Transverse colon (tissue), 4 donors: Measurements from ENCODE around the gene FAIM2. TPM values are rescaled to one million over a fixed set of nuclear protein-coding genes. Genes with fewer than 3 reads are reported as not detected.

Source experiments
- DNase-seq: peaks from one replicate; pipeline ENCODE4 v3.0.0-alpha.2; 2019
- H3K27ac ChIP-seq, 4 donors: fragments of 200-600 bp; sonication (generic); 2 replicates each; pipeline ENCODE4 v1.5.1; 2016 to 2018; ENCODE audit warnings: inconsistent platforms in 4 of 4
- H3K27me3 ChIP-seq: fragments of 200-600 bp; sonication (generic); 2 replicates; pipeline ENCODE4 v1.5.1; 2017; ENCODE audit warnings: inconsistent platforms
- H3K36me3 ChIP-seq, 4 donors: fragments of 200-600 bp; sonication (generic); 2 replicates each; pipeline ENCODE4 v1.5.1; 2017 to 2019; ENCODE audit warnings: inconsistent platforms in 4 of 4
- H3K4me1 ChIP-seq, 4 donors: fragments of 200-600 bp; sonication (generic); 2 replicates each; pipeline ENCODE4 v1.5.1; 2017 to 2020; ENCODE audit warnings: inconsistent platforms in 4 of 4
- H3K4me3 ChIP-seq, 4 donors: fragments of 200-600 bp; sonication (generic); 1 replicate in 1 of 4; 2 replicates in 3 of 4; pipeline versions ENCODE4 v1.5.1 to v1.6.1; 2017 to 2019; ENCODE audit warnings: inconsistent platforms in 4 of 4
- H3K9me3 ChIP-seq, 2 donors: fragments of 200-600 bp; sonication (generic); 2 replicates each; pipeline ENCODE4 v1.5.1; 2017 to 2019; ENCODE audit warnings: inconsistent platforms in 2 of 2
- CTCF ChIP-seq, 5 experiments: fragments of 200-600 bp in 3 of 5; fragments of 450-650 bp in 2 of 5; sonication (generic) in 3 of 5; IDR thresholded peaks; 1 replicate in 2 of 5; 2 replicates in 3 of 5; pipeline ENCODE4 v1.5.1; 2016 to 2017; ENCODE audit warnings: antibody characterized with exemption in 5 of 5, inconsistent platforms in 3 of 5, mild to moderate bottlenecking in 2 of 5, moderate library complexity in 1 of 5
- EP300 ChIP-seq: sonication (generic); formaldehyde crosslinking; IDR thresholded peaks from one replicate; pipeline ENCODE4 v1.6.1; 2017; ENCODE audit warnings: antibody characterized with exemption, low read depth
- POLR2A ChIP-seq: fragments of 450-650 bp; IDR thresholded peaks from one replicate; pipeline ENCODE4 v1.6.1; 2016; ENCODE audit warnings: antibody characterized with exemption, mild to moderate bottlenecking, moderate library complexity
- POLR2AphosphoS5 ChIP-seq, 3 donors: sonication (generic); formaldehyde crosslinking; IDR thresholded peaks; one replicate each; pipeline ENCODE4 v1.6.1; 2016; ENCODE audit warnings: antibody characterized with exemption in 3 of 3
- WGBS, 2 donors: methylation state at CpG; one replicate each; pipeline ENCODE4 v1.1.5; 2018; ENCODE audit warnings: low coverage in 1 of 2; 5-methylcytosine and 5-hydroxymethylcytosine counted together
- in situ Hi-C, 4 donors: fragments of 200-750 bp; cut with MboI; loops; one replicate each; pipeline versions ENCODE4 v1.15.0 to v1.15.1; 2017; ENCODE audit warnings: low sequenced_read_pairs in 3 of 4, low pct_ligation_motif_present in 1 of 4, low pct_unique_long_range_greater_than_20kb in 1 of 4
- intact Hi-C: fragments of 100-400 bp; cut with DNase I; formaldehyde crosslinking; loops from one replicate; pipeline ENCODE4 v1.15.1; 2023; ENCODE audit warnings: low total_unique reads
- total RNA-seq, 4 donors: library from RNA; depleted of rRNA; stranded (reverse); fragments of >200 nt; gene quantifications; one replicate each; pipeline ENCODE4 v1.1.0, GENCODE V29; 2016

FAIM2 gene
- total RNA-seq, 4 donors from 2014 or later = 1.5 to 2.8 (median 2.5) TPM

GRCh38 chr12:49888461-49889151 is 15.1 kb downstream of the FAIM2 start:
- TF ChIP-seq EP300 = no peak
- no peak for TF ChIP-seq POLR2AphosphoS5 (IDR thresholded peaks at IDR 0.05)
- no peak for TF ChIP-seq CTCF (IDR thresholded peaks at IDR 0.05)
- no peak for TF ChIP-seq POLR2A
- Histone ChIP-seq H3K36me3 (no peaks in the 10 kb centered on the region), H3K27me3 (no peaks in the 10 kb centered on the region), H3K4me3 (no peak overlapping the region), H3K27ac (no peak overlapping the region), H3K9me3 (no peaks in the 10 kb centered on the region), H3K4me1 (peaks cover 0 to 13% (median 0%) of the 10 kb centered on the region in 4 donors)
- DNase-seq = peak; percentile 28
- intact Hi-C loops (no loop called here), in situ Hi-C loops (no loop called here)
- WGBS, 2 donors = 74% methylated on average over 13 of the region's 13 CpGs; no CpG with 5 or more reads in 1 of the 2 donors

- TF ChIP-seq POLR2AphosphoS5 (IDR thresholded peaks at IDR 0.05) (no peak), CTCF (IDR thresholded peaks at IDR 0.05) (no peak), EP300 (no peak), POLR2A (no peak)
- Histone ChIP-seq H3K27ac (no peak overlapping the region), H3K4me3 (no peak overlapping the region), H3K36me3 (no peaks in the 10 kb centered on the region), H3K9me3 (no peaks in the 10 kb centered on the region), H3K4me1 (peaks cover 0 to 13% (median 0%) of the 10 kb centered on the region in 4 donors), H3K27me3 (no peaks in the 10 kb centered on the region)
- intact Hi-C loops (no loop called here), in situ Hi-C loops (no loop called here)
- DNase-seq = peak; percentile 17
- WGBS, 2 donors = 60% methylated on average over 15 of the region's 15 CpGs; no CpG with 5 or more reads in 1 of the 2 donors
Measured at GRCh38 chr12:49887536-49888401, 15.9 kb downstream of the FAIM2 start.

- H3K27ac ChIP-seq = no peak overlapping the region
- WGBS, 2 donors = 58 to 68% methylated on average over 4 to 9 of the region's 9 CpGs
- H3K9me3 ChIP-seq = no peaks in the 10 kb centered on the region
- H3K4me1 ChIP-seq = peaks cover 0 to 13% (median 0%) of the 10 kb centered on the region in 4 donors
- no peaks in the 10 kb centered on the region for H3K27me3 ChIP-seq
- H3K4me3 ChIP-seq = no peak overlapping the region
- DNase-seq = no peak
- intact Hi-C loops = no loop called here
- in situ Hi-C loops = no loop called here
- H3K36me3 ChIP-seq = no peaks in the 10 kb centered on the region
- TF ChIP-seq CTCF (IDR thresholded peaks at IDR 0.05) (no peak), POLR2A (no peak), POLR2AphosphoS5 (IDR thresholded peaks at IDR 0.05) (no peak), EP300 (no peak)
Measured at GRCh38 chr12:49887091-49887490, 16.6 kb downstream of the FAIM2 start.

- 55 to 68% methylated on average over 2 to 15 of the region's 16 CpGs for WGBS, 2 donors
- H3K9me3 ChIP-seq = no peaks in the 10 kb centered on the region
- no peak for DNase-seq
- H3K36me3 ChIP-seq = no peaks in the 10 kb centered on the region
- in situ Hi-C loops (no loop called here), intact Hi-C loops (no loop called here)
- no peak for TF ChIP-seq EP300
- no peak for TF ChIP-seq POLR2AphosphoS5 (IDR thresholded peaks at IDR 0.05)
- no peak for TF ChIP-seq CTCF (IDR thresholded peaks at IDR 0.05)
- no peak for TF ChIP-seq POLR2A
- peaks cover 0 to 9% (median 0%) of the 10 kb centered on the region in 4 donors for H3K4me1 ChIP-seq
- no peaks in the 10 kb centered on the region for H3K27me3 ChIP-seq
- no peak overlapping the region for H3K4me3 ChIP-seq
- no peak overlapping the region for H3K27ac ChIP-seq
Measured at GRCh38 chr12:49885663-49886461, 17.8 kb downstream of the FAIM2 start.
